ENCODE data around the gene FKBP1B. TPM values are rescaled to one million over a fixed set of nuclear protein-coding genes. Genes with fewer than 3 reads are reported as not detected.

The FKBP1B gene
- total RNA-seq, 4 donors from 2014 or later = 6.4 to 82.1 (median 6.8) TPM

DNA sequence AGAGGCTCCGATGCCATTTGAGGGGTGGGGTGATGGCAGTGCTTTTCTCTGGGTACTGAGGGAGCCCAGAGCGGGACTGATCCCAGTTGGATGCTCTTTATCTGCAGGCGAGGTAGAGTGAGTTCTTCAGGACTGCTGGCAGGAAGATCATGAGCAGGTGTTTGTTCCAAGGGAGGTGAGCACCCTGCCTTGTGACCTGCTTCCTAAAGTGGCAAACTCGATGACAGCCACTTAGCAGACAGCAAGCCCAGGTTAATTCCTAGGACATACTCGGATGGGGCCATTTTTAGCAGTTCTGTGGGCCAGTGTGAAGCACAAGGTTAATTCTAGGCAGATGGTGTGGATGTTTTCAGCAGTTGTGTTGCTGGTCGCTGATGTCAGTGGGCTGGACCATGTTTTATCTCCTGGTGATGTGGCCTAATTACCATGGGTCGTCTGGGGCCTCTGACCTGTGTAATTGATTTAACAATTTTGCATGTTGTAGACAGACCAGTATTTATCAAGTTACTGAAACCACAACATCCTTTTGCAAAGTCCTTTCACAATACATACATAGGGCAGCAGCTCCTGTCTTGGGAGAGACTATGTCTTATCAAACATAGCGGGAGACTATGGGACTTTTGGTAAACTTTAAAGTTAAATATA lies 4.9 kb downstream of the FKBP1B start:
- no peaks in the 10 kb centered on the region for H3K36me3 ChIP-seq
- DNase-seq = no peak
- no peaks in the 10 kb centered on the region for H3K4me1 ChIP-seq
- H3K27ac ChIP-seq = no peak overlapping the region
- H3K9me3 ChIP-seq = no peaks in the 10 kb centered on the region
- H3K4me3 ChIP-seq = no peak overlapping the region
- H3K27me3 ChIP-seq = no peaks in the 10 kb centered on the region
- intact Hi-C loops (cut with DNase I; ENCODE audit: low total_unique reads) = no loop called here
- no peak for TF ChIP-seq POLR2A (IDR thresholded peaks at IDR 0.05)
- TF ChIP-seq, protein P1, sequence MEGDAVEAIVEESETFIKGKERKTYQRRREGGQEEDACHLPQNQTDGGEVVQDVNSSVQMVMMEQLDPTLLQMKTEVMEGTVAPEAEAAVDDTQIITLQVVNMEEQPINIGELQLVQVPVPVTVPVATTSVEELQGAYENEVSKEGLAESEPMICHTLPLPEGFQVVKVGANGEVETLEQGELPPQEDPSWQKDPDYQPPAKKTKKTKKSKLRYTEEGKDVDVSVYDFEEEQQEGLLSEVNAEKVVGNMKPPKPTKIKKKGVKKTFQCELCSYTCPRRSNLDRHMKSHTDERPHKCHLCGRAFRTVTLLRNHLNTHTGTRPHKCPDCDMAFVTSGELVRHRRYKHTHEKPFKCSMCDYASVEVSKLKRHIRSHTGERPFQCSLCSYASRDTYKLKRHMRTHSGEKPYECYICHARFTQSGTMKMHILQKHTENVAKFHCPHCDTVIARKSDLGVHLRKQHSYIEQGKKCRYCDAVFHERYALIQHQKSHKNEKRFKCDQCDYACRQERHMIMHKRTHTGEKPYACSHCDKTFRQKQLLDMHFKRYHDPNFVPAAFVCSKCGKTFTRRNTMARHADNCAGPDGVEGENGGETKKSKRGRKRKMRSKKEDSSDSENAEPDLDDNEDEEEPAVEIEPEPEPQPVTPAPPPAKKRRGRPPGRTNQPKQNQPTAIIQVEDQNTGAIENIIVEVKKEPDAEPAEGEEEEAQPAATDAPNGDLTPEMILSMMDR (IDR thresholded peaks at IDR 0.05) = no peak

GRCh38 chr2:24055750-24056149 lies 6.2 kb downstream of the FKBP1B start:
- Histone ChIP-seq H3K4me1 (no peaks in the 10 kb centered on the region), H3K4me3 (no peak overlapping the region), H3K9me3 (no peaks in the 10 kb centered on the region), H3K36me3 (no peaks in the 10 kb centered on the region), H3K27me3 (no peaks in the 10 kb centered on the region), H3K27ac (no peak overlapping the region)
- intact Hi-C loops (cut with DNase I; ENCODE audit: low total_unique reads) = no loop called here
- no peak for DNase-seq
- TF ChIP-seq POLR2A (IDR thresholded peaks at IDR 0.05) = no peak
- TF ChIP-seq, protein P1 (IDR thresholded peaks at IDR 0.05) = no peak

DNA sequence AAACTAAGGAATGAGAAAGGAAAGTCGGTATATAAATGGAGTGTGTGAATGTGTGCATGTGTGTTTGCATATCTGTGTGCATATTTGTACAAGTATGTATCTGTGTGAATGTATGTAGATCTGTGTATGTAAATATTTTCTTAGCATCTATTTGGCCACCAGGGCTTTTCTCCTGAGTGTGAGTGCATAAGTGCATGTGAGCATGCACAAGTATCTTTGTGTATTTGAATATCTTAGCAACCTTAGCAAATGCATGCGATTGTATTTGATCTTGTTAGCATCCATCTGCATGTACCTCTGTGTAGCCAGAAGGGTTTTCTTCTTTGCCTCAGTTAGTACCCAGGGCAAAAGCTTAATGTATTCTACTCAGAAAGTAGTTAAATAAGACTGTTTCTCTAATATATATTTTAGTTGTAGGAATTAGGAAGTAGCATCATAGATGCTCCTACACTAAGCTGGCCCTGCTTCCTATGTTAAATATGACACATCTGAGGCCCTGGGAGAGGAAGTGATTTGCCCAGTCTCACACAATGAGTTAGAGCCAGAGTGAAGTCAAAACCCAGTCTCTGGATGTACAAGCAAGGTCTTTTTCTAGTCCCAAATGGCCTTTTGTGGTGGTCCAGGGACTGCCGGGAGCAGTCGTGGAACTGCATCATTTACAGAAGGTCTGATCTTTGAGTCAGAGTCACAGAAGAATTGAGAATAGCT lies 9.2 kb downstream of the FKBP1B start:
- TF ChIP-seq, protein P1 (IDR thresholded peaks at IDR 0.05) = no peak
- no peaks in the 10 kb centered on the region for H3K9me3 ChIP-seq
- intact Hi-C loops (cut with DNase I; ENCODE audit: low total_unique reads) = no loop called here

GRCh38 chr2:24065341-24065740 lies 15.8 kb downstream of the FKBP1B start:
- H3K27me3 ChIP-seq = no peaks in the 10 kb centered on the region
- DNase-seq = no peak
- no peaks in the 10 kb centered on the region for H3K9me3 ChIP-seq
- H3K4me1 ChIP-seq = no peaks in the 10 kb centered on the region
- no peak overlapping the region for H3K4me3 ChIP-seq
- H3K36me3 ChIP-seq = no peaks in the 10 kb centered on the region
- no peak overlapping the region for H3K27ac ChIP-seq
- TF ChIP-seq, protein P1 (IDR thresholded peaks at IDR 0.05) = no peak
- TF ChIP-seq POLR2A (IDR thresholded peaks at IDR 0.05) = no peak
- intact Hi-C loops (cut with DNase I; ENCODE audit: low total_unique reads) = no loop called here

More for the DNA sequence above, 9.2 kb downstream of the FKBP1B start:
- H3K27ac ChIP-seq = no peak overlapping the region
- no peak for DNase-seq
- no peaks in the 10 kb centered on the region for H3K36me3 ChIP-seq
- no peaks in the 10 kb centered on the region for H3K4me1 ChIP-seq
- no peak overlapping the region for H3K4me3 ChIP-seq
- H3K27me3 ChIP-seq = no peaks in the 10 kb centered on the region

DNA sequence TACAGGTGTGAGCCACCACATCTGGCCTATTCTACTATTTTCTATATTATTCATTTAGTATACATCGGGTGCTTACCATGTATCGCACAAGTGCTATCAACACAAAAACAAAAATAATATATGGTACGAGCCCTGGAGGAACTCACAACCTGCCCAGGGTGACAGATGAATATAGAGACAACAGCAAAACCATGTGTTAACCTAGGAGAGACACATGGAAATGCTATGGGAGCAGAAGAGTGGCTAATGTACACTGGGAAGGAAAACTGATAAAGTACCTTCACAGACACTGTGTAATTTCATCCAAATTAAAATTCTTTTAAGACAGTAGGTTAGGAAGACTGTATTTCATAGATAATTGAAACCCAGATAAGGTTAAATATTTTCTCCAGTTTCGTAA lies 22.7 kb downstream of the FKBP1B start:
- Histone ChIP-seq H3K36me3 (no peaks in the 10 kb centered on the region), H3K4me1 (no peaks in the 10 kb centered on the region), H3K4me3 (no peak overlapping the region), H3K27me3 (no peaks in the 10 kb centered on the region), H3K27ac (no peak overlapping the region), H3K9me3 (no peaks in the 10 kb centered on the region)
- intact Hi-C loops (cut with DNase I; ENCODE audit: low total_unique reads) = loop anchor here (10.0 kb wide), 1 partner anchor 147 kb away; the partner anchor contains the start of gene ATAD2B
- no peak for DNase-seq
- TF ChIP-seq, protein P1 (IDR thresholded peaks at IDR 0.05) = no peak
- TF ChIP-seq POLR2A (IDR thresholded peaks at IDR 0.05) = no peak
